H1 (cell line): ENCODE results near the gene SPATA22. TPM values are rescaled to one million over a fixed set of nuclear protein-coding genes. Genes with fewer than 3 reads are reported as not detected.
A peak's percentile ranks its signal among the peaks of the same experiment; 100 is the strongest.

Source experiments
- CTCF ChIA-PET: fragments of 300-600 bp; sonication (Branson Sonifier 250); formaldehyde crosslinking; loops from one replicate; lab custom pipeline; 2021; ENCODE audit not compliant: partially characterized antibody; lab: Charles Lee
- POLR2A ChIA-PET: fragments of 300-600 bp; sonication (Branson Sonifier 250); formaldehyde crosslinking; loops from one replicate; lab custom pipeline; 2021; ENCODE audit warnings: inconsistent platforms; ENCODE audit not compliant: partially characterized antibody; lab: Charles Lee
- DNase-seq, 2 experiments: peaks; one replicate each; pipeline versions ENCODE4 v3.0.0 to v3.0.0-alpha.2; 2010 to 2022; ENCODE audit warnings: low spot score in 2 of 2, low read depth in 1 of 2, mixed read lengths in 1 of 2
- FAIRE-seq: peaks from 2 replicates; lab custom pipeline; 2011; peaks lifted over from hg19 to GRCh38; lab: Jason Lieb, UNC
- H2AFZ ChIP-seq: 2 replicates; pipeline ENCODE4 v1.8.1; 2012; ENCODE audit warnings: low read length, inconsistent platforms
- H2AK5ac ChIP-seq: 2 replicates; pipeline ENCODE4 v1.6.1; 2013; ENCODE audit warnings: low read depth, low read length
- H2BK120ac ChIP-seq: replicated peaks from 2 replicates; pipeline ENCODE3; 2013; ENCODE audit warnings: low read depth, low read length, inconsistent platforms
- H2BK12ac ChIP-seq: 2 replicates; pipeline ENCODE4 v1.6.1; 2013; ENCODE audit warnings: low read depth, low read length
- H2BK15ac ChIP-seq: 2 replicates; pipeline ENCODE4 v1.6.1; 2013; ENCODE audit warnings: low read length
- H2BK20ac ChIP-seq: 2 replicates; pipeline ENCODE4 v1.6.1; 2013; ENCODE audit warnings: low read length
- H2BK5ac ChIP-seq: 2 replicates; pipeline ENCODE4 v1.6.1; 2013; ENCODE audit warnings: low read depth, low read length
- H3K14ac ChIP-seq: 2 replicates; pipeline ENCODE4 v1.6.1; 2013; ENCODE audit warnings: inconsistent platforms; ENCODE audit not compliant: insufficient read length
- H3K18ac ChIP-seq: 2 replicates; pipeline ENCODE4 v1.6.1; 2013; ENCODE audit warnings: low read length; ENCODE audit errors: extremely low read depth
- H3K23ac ChIP-seq: 2 replicates; pipeline ENCODE4 v1.6.1; 2013; ENCODE audit warnings: inconsistent platforms; ENCODE audit not compliant: insufficient read length
- H3K23me2 ChIP-seq: 2 replicates; pipeline ENCODE4 v1.6.1; 2013; ENCODE audit warnings: low read depth, low read length
- H3K27ac ChIP-seq: 2 replicates; pipeline ENCODE4 v1.6.1; 2011; ENCODE audit warnings: low read depth, low read length, inconsistent platforms
- H3K27me3 ChIP-seq, 4 experiments: replicated peaks in 1 of 4; 1 replicate in 1 of 4; 2 replicates in 3 of 4; pipeline versions ENCODE4 v1.6.1 to v1.8.1; 2011 to 2013; ENCODE audit warnings: low read length in 3 of 4, mild to moderate bottlenecking in 3 of 4, inconsistent platforms in 2 of 4, mixed read lengths in 2 of 4, moderate library complexity in 1 of 4; ENCODE audit not compliant: control insufficient read depth in 3 of 4, insufficient read depth in 3 of 4; ENCODE audit errors: extremely low read depth in 1 of 4
- H3K36me3 ChIP-seq, 4 experiments: 2 replicates each; pipeline versions ENCODE4 v1.6.1 to v1.8.1; 2011 to 2013; ENCODE audit warnings: mild to moderate bottlenecking in 4 of 4, low read length in 3 of 4, moderate library complexity in 2 of 4, control low read depth in 1 of 4, inconsistent platforms in 1 of 4; ENCODE audit not compliant: insufficient read depth in 4 of 4, control insufficient read depth in 2 of 4
- H3K4ac ChIP-seq: replicated peaks from 2 replicates; pipeline ENCODE3; 2013; ENCODE audit warnings: low read length, low read depth, mixed read lengths, inconsistent platforms; ENCODE audit not compliant: insufficient read length
- H3K4me1 ChIP-seq, 4 experiments: replicated peaks in 1 of 4; 1 replicate in 1 of 4; 2 replicates in 3 of 4; pipeline versions ENCODE4 v1.6.1 to v1.8.1; 2011 to 2013; ENCODE audit warnings: low read length in 3 of 4, inconsistent platforms in 2 of 4, mixed read lengths in 1 of 4; ENCODE audit not compliant: insufficient read depth in 4 of 4, control insufficient read depth in 3 of 4
- H3K4me2 ChIP-seq, 2 experiments: 2 replicates each; pipeline versions ENCODE4 v1.6.1 to v1.8.1; 2011 to 2013; ENCODE audit warnings: low read depth in 2 of 2, low read length in 2 of 2, control low read depth in 1 of 2, inconsistent platforms in 1 of 2, mild to moderate bottlenecking in 1 of 2; ENCODE audit not compliant: insufficient read depth in 1 of 2
- H3K4me3 ChIP-seq, 4 experiments: fragments of 200-600, 300-600 bp in 1 of 4; sonication (generic), shearing (Covaris generic), sonication (Bioruptor Twin) in 1 of 4; 2 replicates each; pipeline versions ENCODE4 v1.5.1 to v1.8.1; 2011 to 2016; ENCODE audit warnings: low read length in 4 of 4, low read depth in 3 of 4, control low read depth in 2 of 4, inconsistent platforms in 2 of 4, mild to moderate bottlenecking in 2 of 4, mixed read lengths in 1 of 4, moderate library complexity in 1 of 4; ENCODE audit not compliant: insufficient read depth in 2 of 4; ENCODE audit errors: extremely low read depth in 1 of 4
- H3K56ac ChIP-seq: replicated peaks from 2 replicates; pipeline ENCODE3; 2013; ENCODE audit warnings: low read depth, mild to moderate bottlenecking, mixed read lengths, low read length, inconsistent platforms; ENCODE audit not compliant: insufficient read length
- H3K79me1 ChIP-seq: 2 replicates; pipeline ENCODE4 v1.6.1; 2013; ENCODE audit warnings: low read depth, low read length, control low read depth
- H3K79me2 ChIP-seq, 2 experiments: 2 replicates each; pipeline versions ENCODE4 v1.6.1 to v1.8.1; 2012 to 2013; ENCODE audit warnings: low read length in 2 of 2, mild to moderate bottlenecking in 2 of 2, inconsistent platforms in 1 of 2; ENCODE audit not compliant: insufficient read depth in 2 of 2, control insufficient read depth in 1 of 2
- H3K9ac ChIP-seq, 4 experiments: replicated peaks in 1 of 4; 1 replicate in 1 of 4; 2 replicates in 3 of 4; pipeline versions ENCODE4 v1.6.1 to v1.8.1; 2011 to 2013; ENCODE audit warnings: low read depth in 3 of 4, low read length in 3 of 4, control low read depth in 2 of 4, mild to moderate bottlenecking in 2 of 4, moderate library complexity in 2 of 4, inconsistent platforms in 1 of 4; ENCODE audit errors: extremely low read depth in 1 of 4
- H3K9me3 ChIP-seq, 2 experiments: 2 replicates each; pipeline versions ENCODE4 v1.6.1 to v1.8.1; 2012 to 2013; ENCODE audit warnings: mild to moderate bottlenecking in 2 of 2, moderate library complexity in 2 of 2, control low read depth in 1 of 2, inconsistent platforms in 1 of 2, low read depth in 1 of 2, low read length in 1 of 2, mixed read lengths in 1 of 2; ENCODE audit not compliant: insufficient read depth in 2 of 2
- H4K20me1 ChIP-seq, 2 experiments: replicated peaks in 1 of 2; 2 replicates each; pipeline versions ENCODE3 to v1.8.1; 2011 to 2013; ENCODE audit warnings: inconsistent platforms in 2 of 2, low read length in 2 of 2, mild to moderate bottlenecking in 1 of 2; ENCODE audit not compliant: insufficient read depth in 2 of 2, control insufficient read depth in 1 of 2
- H4K5ac ChIP-seq: 2 replicates; pipeline ENCODE4 v1.6.1; 2013; ENCODE audit warnings: low read length, low read depth, mixed read lengths, inconsistent platforms; ENCODE audit not compliant: insufficient read length
- H4K8ac ChIP-seq: 2 replicates; pipeline ENCODE4 v1.8.0; 2013; ENCODE audit warnings: mild to moderate bottlenecking, moderate library complexity, low read length, inconsistent platforms; ENCODE audit not compliant: insufficient read depth; ENCODE audit errors: extremely low read depth
- H4K91ac ChIP-seq: replicated peaks from 2 replicates; pipeline ENCODE3; 2013; ENCODE audit warnings: low read length, mixed read lengths, inconsistent platforms; ENCODE audit not compliant: insufficient read length
- MAX ChIP-seq: IDR thresholded peaks from 2 replicates; pipeline ENCODE4 v1.6.1; 2012; ENCODE audit warnings: inconsistent platforms
- POLR2AphosphoS5 ChIP-seq: IDR thresholded peaks from 2 replicates; pipeline ENCODE4 v1.6.1; 2011; ENCODE audit warnings: low read depth, low read length
- SP2 ChIP-seq: IDR thresholded peaks from 2 replicates; pipeline ENCODE4 v1.6.1; 2012; ENCODE audit warnings: mild to moderate bottlenecking, low read length, inconsistent platforms
- WGBS, 2 experiments: shearing (Covaris generic) in 1 of 2; methylation state at CpG; one replicate each; pipeline versions ENCODE4 v1.1.6 to v1.1.7; 2013 to 2015; ENCODE audit warnings: low lambda C conversion rate in 2 of 2, mixed read lengths in 2 of 2, inconsistent platforms in 1 of 2, low coverage in 1 of 2, missing lambda C conversion rate in 1 of 2; ENCODE audit not compliant: insufficient replicate concordance in 2 of 2, insufficient coverage in 1 of 2, insufficient read length in 1 of 2; ENCODE audit errors: extremely low coverage in 1 of 2, missing lambda C conversion rate in 1 of 2; 5-methylcytosine and 5-hydroxymethylcytosine counted together
- polyA plus RNA-seq, 7 experiments: library from polyadenylated mRNA; depleted of rRNA in 3 of 7; stranded (reverse) in 5 of 7; unstranded in 2 of 7; fragments of >200 nt in 5 of 7; fragments of 200-250 nt in 2 of 7; gene quantifications; 1 replicate in 5 of 7; 2 replicates in 1 of 7; 4 replicates in 1 of 7; pipeline versions ENCODE4 v1.2.1 to v1.2.3, GENCODE V29; 2011 to 2013; ENCODE audit warnings: missing spikeins in 2 of 7, mixed read lengths in 2 of 7
- total RNA-seq: library from RNA; stranded (reverse); fragmentation: NEBNext Ultra II Directional; extraction: Animal tissue kit (Norgen Biotek cat#: 25700); gene quantifications from 2 replicates; pipeline ENCODE4 v1.2.1, GENCODE V29; 2021
- TF ChIP-seq, protein P1 (sequence below): IDR thresholded peaks from 2 replicates; pipeline ENCODE4 v1.6.1; 2012; ENCODE audit warnings: inconsistent platforms

The SPATA22 gene
- total and polyA plus RNA-seq, 2 of the 8 experiments (the other 6 are each of a cell fraction or from before 2014, with no cell fraction given), result 0.06 TPM; not detected in 1

DNA sequence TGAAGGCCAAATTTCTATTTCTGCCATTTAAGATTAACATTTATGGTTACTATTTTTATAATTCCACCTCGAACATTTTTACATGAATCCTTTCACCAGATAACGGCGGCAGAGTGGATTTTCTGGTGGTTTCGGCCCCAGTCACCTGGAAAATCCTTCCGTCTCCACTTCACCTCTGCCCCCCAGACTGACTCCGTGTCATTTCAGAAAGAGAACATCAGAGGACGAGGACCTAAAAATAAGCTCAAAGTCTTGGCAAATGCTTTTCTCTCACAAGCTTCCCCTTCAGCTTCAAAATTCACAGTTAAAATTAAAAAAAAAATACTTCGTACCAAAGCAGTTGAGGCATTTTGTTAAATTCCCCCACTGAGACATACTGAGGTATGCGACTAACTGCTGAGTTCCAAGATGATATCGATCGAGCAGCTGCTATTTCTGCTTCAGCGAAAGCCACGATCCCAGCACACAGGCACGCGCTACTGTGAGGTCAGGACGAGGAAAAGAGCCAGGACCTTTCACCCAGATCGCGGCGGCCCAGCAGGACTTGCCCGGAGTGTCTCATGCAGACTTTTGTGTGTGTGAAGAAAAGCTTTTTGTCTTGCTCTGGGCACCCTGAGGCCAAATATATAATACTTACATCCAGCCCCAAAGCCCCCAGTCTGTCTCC lies 41.0 kb upstream of the SPATA22 start:
- H2BK12ac ChIP-seq, result no peak overlapping the region
- no peak overlapping the region for H3K4ac ChIP-seq
- no peak overlapping the region for H4K8ac ChIP-seq
- TF ChIP-seq, protein P1, sequence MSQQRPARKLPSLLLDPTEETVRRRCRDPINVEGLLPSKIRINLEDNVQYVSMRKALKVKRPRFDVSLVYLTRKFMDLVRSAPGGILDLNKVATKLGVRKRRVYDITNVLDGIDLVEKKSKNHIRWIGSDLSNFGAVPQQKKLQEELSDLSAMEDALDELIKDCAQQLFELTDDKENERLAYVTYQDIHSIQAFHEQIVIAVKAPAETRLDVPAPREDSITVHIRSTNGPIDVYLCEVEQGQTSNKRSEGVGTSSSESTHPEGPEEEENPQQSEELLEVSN, result peak; percentile 73
- no peak for TF ChIP-seq POLR2AphosphoS5
- peak; percentile 85 for TF ChIP-seq MAX
- TF ChIP-seq SP2, result no peak
- WGBS, 2 experiments, result 48% methylated on average over 20 of the region's 20 CpGs; no CpG with 5 or more reads in 1 of the 2 experiments
- FAIRE-seq (peak; percentile 39), DNase-seq (no peak)
- H3K4me2 ChIP-seq, result peak overlapping the region; percentile 3 to 50; a peak in 3 of 4 replicates
- H3K27me3 ChIP-seq, result no peaks in the 10 kb centered on the region; a peak in 2 of 7 replicates
- H3K23me2 ChIP-seq, result no peaks in the 10 kb centered on the region
- H2BK20ac ChIP-seq, result 0 out of 2 replicates have a peak overlapping the region, but pooled peaks have one; percentile 23
- H3K9ac ChIP-seq, result no peak overlapping the region
- H2BK15ac ChIP-seq, result no peak overlapping the region
- H2BK5ac ChIP-seq, result no peak overlapping the region
- peak overlapping the region; percentile 32; the same call in 1 of the 2 replicates for H3K18ac ChIP-seq
- CTCF ChIA-PET, result interaction anchor here (1.0 to 1.1 kb wide), 2 partner anchors 23 to 170 kb away, joined by 3 to 4 read pairs; no protein-coding TSS in a partner anchor
- H3K79me1 ChIP-seq, result no peaks in the 10 kb centered on the region
- no peaks in the 10 kb centered on the region for H3K36me3 ChIP-seq
- no peak overlapping the region for H4K5ac ChIP-seq
- no peak overlapping the region for H3K27ac ChIP-seq
- no peak overlapping the region for H3K23ac ChIP-seq
- H2BK120ac ChIP-seq, result no peak overlapping the region
- peaks cover 9 to 22% (median 14%) of the 10 kb centered on the region in 4 experiments for H3K4me1 ChIP-seq
- no peaks in the 10 kb centered on the region for H4K20me1 ChIP-seq
- H2AK5ac ChIP-seq, result no peak overlapping the region
- no peak overlapping the region for H3K4me3 ChIP-seq
- H3K79me2 ChIP-seq, result no peaks in the 10 kb centered on the region
- POLR2A ChIA-PET, result interaction anchor here (0.6 to 0.8 kb wide), 2 partner anchors 12 to 463 kb away, joined by 3 to 4 read pairs; no protein-coding TSS in a partner anchor
- no peaks in the 10 kb centered on the region for H3K9me3 ChIP-seq
- no peak overlapping the region for H3K56ac ChIP-seq
- no peak overlapping the region for H2AFZ ChIP-seq
- H4K91ac ChIP-seq, result no peak overlapping the region
- no peak overlapping the region for H3K14ac ChIP-seq
